ENCODE data around the gene DAND5. TPM values are rescaled to one million over a fixed set of nuclear protein-coding genes. Genes with fewer than 3 reads are reported as not detected.
"Not testable (repeated sequence)": the region's sequence is repeated elsewhere in the genome, so short reads cannot be mapped to it uniquely, and the experiment has no call there.

DAND5 gene
- total RNA-seq, 1 donor from 2014 or later: not detected

DNA sequence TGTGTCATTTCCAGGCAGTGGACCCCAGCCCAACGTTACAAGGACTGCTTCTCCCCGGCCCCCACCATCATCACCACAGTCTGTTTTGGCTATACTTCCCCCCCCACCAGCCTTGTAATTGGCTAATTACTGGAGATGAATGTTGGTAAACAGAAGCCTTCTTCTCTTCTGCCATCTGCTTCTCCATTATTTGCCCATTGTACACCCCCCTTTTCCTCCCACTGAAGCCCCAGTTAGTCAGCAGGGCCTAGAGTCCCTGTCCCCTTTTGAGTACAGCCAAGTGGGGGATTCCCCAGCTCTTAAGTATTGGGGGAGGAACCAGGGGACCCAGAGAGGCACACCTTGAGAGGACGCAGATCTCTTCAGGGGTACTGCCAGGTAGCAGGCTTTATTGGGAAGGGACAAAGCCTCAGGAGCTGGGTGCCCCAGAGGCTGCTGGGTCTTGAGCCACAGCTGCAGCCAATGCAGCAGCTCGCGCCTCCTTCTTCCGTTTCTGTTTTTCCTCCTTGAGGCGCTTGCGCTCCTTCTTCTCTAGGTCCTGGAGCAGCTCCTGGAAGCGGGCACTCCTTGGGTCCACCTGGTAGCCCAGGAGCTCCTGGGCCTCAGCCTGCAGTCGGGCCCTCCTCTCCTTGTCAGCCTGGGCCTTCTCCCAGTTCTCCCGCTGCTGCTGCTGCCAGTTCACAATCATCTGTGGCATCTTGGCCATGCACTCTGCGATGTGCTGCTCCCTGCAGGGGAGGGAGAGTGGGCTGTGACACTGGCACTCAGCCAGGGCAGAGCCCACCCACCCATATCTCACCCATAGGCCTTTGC lies 15.4 kb upstream of the DAND5 start:
- DNase-seq (ENCODE audit: low read depth): no peak
- TF ChIP-seq, protein P1, sequence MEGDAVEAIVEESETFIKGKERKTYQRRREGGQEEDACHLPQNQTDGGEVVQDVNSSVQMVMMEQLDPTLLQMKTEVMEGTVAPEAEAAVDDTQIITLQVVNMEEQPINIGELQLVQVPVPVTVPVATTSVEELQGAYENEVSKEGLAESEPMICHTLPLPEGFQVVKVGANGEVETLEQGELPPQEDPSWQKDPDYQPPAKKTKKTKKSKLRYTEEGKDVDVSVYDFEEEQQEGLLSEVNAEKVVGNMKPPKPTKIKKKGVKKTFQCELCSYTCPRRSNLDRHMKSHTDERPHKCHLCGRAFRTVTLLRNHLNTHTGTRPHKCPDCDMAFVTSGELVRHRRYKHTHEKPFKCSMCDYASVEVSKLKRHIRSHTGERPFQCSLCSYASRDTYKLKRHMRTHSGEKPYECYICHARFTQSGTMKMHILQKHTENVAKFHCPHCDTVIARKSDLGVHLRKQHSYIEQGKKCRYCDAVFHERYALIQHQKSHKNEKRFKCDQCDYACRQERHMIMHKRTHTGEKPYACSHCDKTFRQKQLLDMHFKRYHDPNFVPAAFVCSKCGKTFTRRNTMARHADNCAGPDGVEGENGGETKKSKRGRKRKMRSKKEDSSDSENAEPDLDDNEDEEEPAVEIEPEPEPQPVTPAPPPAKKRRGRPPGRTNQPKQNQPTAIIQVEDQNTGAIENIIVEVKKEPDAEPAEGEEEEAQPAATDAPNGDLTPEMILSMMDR (IDR thresholded peaks at IDR 0.05; ENCODE audit: insufficient read depth, low read length, poor library complexity, severe bottlenecking): no peak
- no peak overlapping the region for H3K4me3 ChIP-seq (ENCODE audit: low read depth, low read length)
- peaks cover 2% of the 10 kb centered on the region for H3K36me3 ChIP-seq (ENCODE audit: control insufficient read depth, insufficient read depth, low read length)
- no peaks in the 10 kb centered on the region for H3K27me3 ChIP-seq (ENCODE audit: control insufficient read depth, insufficient read depth, low read length)

DNA sequence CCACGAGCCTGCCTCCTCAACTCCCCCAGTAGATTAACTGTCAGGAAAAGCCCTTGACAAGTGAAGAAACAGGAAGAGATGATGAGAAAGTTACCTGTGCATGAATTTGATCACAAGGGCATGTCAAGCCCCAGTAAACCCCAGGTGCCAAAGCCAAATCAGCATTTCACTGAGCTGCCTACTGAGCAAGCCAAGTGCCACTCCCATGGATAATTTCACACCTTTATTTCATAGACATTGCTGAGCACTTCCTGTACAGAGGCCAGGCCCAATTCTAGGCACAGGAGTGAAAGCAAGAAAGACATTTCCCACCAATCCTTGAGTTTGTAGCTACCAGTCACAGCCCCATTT lies 14.8 kb upstream of the DAND5 start:
- no peak overlapping the region for H3K4me3 ChIP-seq (ENCODE audit: low read depth, low read length)
- peaks cover 1% of the 10 kb centered on the region for H3K36me3 ChIP-seq (ENCODE audit: control insufficient read depth, insufficient read depth, low read length)
- DNase-seq (ENCODE audit: low read depth): no peak
- TF ChIP-seq, protein P1 (IDR thresholded peaks at IDR 0.05; ENCODE audit: insufficient read depth, low read length, poor library complexity, severe bottlenecking): no peak
- no peaks in the 10 kb centered on the region for H3K27me3 ChIP-seq (ENCODE audit: control insufficient read depth, insufficient read depth, low read length)

DNA sequence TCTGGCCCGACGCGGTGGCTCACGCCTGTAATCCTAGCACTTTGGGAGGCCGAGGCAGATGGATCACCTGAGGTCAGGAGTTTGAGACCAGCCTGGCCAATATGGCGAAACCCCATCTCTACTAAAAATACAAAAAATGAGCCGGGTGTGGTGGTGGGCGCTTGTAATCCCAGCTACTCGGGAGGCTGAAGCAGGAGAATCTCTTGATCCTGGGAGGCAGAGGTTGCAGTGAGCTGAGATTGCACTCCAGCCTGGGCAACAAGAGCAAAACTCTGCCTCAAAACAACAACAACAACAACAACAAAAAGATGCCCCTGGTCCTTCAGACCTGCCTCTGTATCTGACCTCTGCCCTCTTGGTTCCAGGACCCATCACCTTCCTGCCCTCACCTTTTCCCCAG lies 13.8 kb upstream of the DAND5 start:
- DNase-seq (ENCODE audit: low read depth); H3K36me3 ChIP-seq (ENCODE audit: control insufficient read depth, insufficient read depth, low read length); H3K27me3 ChIP-seq (ENCODE audit: control insufficient read depth, insufficient read depth, low read length); H3K4me3 ChIP-seq (ENCODE audit: low read depth, low read length): not testable (repeated sequence)

DNA sequence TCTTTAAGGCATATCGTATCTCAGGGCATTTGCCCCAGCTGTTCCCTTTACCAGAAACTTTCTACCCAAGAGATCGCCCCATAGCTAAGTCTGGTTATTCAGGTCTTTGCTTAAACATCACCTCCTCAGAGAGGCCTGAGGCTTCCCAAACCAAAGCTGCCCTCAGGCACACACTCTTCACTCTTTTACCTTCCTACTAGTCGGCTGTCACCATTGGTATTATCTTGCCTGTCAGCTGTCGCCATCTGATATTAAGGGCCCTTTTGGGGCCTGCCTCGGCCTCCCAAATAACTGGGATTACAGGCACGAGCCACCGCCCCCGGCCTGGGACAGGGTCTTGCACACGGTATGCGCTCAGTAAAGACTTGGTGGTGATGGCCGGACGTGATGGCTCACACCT lies 13.4 kb upstream of the DAND5 start:
- Histone ChIP-seq H3K27me3 (ENCODE audit: control insufficient read depth, insufficient read depth, low read length) (no peaks in the 10 kb centered on the region), H3K4me3 (ENCODE audit: low read depth, low read length) (peak overlapping the region; percentile 95), H3K36me3 (ENCODE audit: control insufficient read depth, insufficient read depth, low read length) (peaks cover 1% of the 10 kb centered on the region)
- TF ChIP-seq, protein P1 (IDR thresholded peaks at IDR 0.05; ENCODE audit: insufficient read depth, low read length, poor library complexity, severe bottlenecking): no peak
- DNase-seq (ENCODE audit: low read depth): no peak

DNA sequence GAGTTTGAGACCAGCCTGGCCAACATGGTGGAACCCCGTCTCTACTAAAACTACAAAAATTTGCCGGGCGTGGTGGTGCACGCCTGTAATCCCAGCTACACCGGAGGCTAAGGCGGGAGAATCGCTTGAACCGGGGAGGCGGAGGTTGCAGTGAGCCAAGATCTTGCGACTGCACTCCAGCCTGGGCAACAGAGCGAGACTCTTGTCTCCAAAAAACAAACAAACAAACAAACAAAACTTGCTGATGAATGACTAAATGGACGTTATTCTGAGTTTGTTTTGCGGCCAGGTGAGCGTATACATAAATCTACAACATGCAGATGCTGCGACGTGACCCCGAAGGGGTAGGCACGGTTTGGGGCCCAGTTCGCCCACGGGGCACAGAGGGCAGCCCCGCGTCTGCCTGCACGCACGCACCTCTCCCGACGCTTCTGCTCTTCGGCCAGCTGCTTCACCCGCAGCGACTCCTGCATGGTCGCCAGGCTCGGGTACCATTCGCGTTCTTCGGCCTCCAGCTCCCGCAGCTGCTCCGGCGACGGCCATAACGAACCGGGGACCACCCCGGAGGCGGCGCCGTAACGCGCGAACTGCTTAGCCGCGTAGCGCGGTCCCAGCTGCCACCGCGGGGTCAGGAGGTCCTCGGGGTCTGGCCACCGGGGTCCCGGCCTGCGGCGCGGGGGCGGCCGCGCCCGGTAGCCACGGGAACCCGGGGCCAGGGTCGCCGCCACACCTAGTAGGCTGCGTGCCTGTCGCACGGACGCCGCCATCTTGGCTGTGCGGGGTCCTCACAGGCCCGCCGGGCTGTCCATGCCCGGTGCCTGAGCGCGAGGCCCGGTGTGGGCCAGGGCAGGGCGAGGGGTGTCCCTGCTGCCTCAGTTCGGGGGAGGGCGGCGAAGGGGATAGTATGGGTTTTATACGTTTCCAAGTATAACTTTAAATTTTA lies 12.7 kb upstream of the DAND5 start, which contains the start of gene GADD45GIP1:
TSS of gene GADD45GIP1 (minus strand) at position 778 of the 943 bp plus-strand sequence. CDS start at position 767, 11 bp downstream.
- peaks cover 1% of the 10 kb centered on the region for H3K36me3 ChIP-seq (ENCODE audit: control insufficient read depth, insufficient read depth, low read length)
- H3K27me3 ChIP-seq (ENCODE audit: control insufficient read depth, insufficient read depth, low read length): no peaks in the 10 kb centered on the region
- H3K4me3 ChIP-seq (ENCODE audit: low read depth, low read length): peak within 1 kb of the TSS; percentile 95
- no peak for DNase-seq (ENCODE audit: low read depth)
- TF ChIP-seq, protein P1 (IDR thresholded peaks at IDR 0.05; ENCODE audit: insufficient read depth, low read length, poor library complexity, severe bottlenecking): no peak

DNA sequence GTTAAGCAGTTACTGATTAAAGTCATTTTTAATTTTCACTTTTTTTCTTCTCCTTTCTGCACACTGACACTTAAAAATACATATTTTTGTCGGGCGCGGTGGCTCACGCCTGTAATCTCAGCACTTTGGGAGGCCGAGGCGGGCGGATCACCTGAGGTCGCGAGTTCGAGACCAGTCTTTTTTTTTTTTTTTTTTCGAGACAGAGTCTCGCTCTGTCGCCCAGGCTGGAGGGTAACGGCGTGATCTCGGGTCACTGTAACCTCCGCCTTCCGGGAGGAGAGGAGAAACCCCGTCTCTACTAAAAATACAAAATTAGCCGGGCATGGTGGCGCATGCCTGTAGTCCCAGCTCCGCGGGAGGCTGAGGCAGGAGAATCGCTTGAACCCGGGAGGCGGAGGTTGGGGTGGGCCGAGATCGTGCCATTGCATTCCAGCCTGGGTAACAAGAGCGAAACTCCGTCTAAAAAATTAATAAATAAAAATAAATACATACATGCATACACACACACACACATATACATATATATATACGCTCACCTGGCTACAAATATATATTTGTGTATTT lies 11.9 kb upstream of the DAND5 start:
- DNase-seq (ENCODE audit: low read depth); H3K27me3 ChIP-seq (ENCODE audit: control insufficient read depth, insufficient read depth, low read length); H3K36me3 ChIP-seq (ENCODE audit: control insufficient read depth, insufficient read depth, low read length): not testable (repeated sequence)
- H3K4me3 ChIP-seq (ENCODE audit: low read depth, low read length): peak overlapping the region; percentile 95

All from kidney epithelial cell (primary cell).